Activated CD4-positive, alpha-beta T cell treated with anti-CD3 and anti-CD28 coated beads, Interleukin-2, amount 10 ng/mL, durations not matched to agents 7 days and 5 days (primary cell): ENCODE measurements around the gene NKAP. TPM values are rescaled to one million over a fixed set of nuclear protein-coding genes. Genes with fewer than 3 reads are reported as not detected.

ENCODE experiments used
- CTCF ChIA-PET: fragments of 350-600 bp; sonication (Branson Sonifier 250); formaldehyde crosslinking; loops from one replicate; lab custom pipeline; 2021; ENCODE audit warnings: antibody characterized with exemption; lab: Charles Lee
- POLR2A ChIA-PET: fragments of 350-600 bp; sonication (Branson Sonifier 250); formaldehyde crosslinking; loops from one replicate; lab custom pipeline; 2021; ENCODE audit warnings: antibody characterized with exemption; lab: Charles Lee
- DNase-seq: peaks from one replicate; pipeline ENCODE4 v3.0.0-alpha.2; 2020
- H3K27ac Mint-ChIP-seq: one replicate; pipeline ENCODE4 v1.8.0; 2021; ENCODE audit warnings: mild to moderate bottlenecking, moderate library complexity, mixed read lengths
- H3K27me3 Mint-ChIP-seq: one replicate; pipeline ENCODE4 v1.8.0; 2021; ENCODE audit warnings: mixed read lengths
- H3K36me3 Mint-ChIP-seq: one replicate; pipeline ENCODE4 v1.8.0; 2021; ENCODE audit warnings: low read depth, mixed read lengths
- H3K4me1 Mint-ChIP-seq: one replicate; pipeline ENCODE4 v1.8.0; 2021; ENCODE audit warnings: mixed read lengths
- H3K4me3 Mint-ChIP-seq: one replicate; pipeline ENCODE4 v1.8.0; 2021; ENCODE audit warnings: mild to moderate bottlenecking, moderate library complexity, mixed read lengths
- H3K9me3 Mint-ChIP-seq: one replicate; pipeline ENCODE4 v1.8.0; 2021; ENCODE audit warnings: mixed read lengths
- total RNA-seq, 2 experiments: library from RNA; stranded (reverse); gene quantifications; one replicate each; pipeline ENCODE4 v1.2.3, GENCODE V29; 2021

The NKAP gene
- total RNA-seq, 2 experiments from 2014 or later: 7.3 to 8.4 TPM

DNA sequence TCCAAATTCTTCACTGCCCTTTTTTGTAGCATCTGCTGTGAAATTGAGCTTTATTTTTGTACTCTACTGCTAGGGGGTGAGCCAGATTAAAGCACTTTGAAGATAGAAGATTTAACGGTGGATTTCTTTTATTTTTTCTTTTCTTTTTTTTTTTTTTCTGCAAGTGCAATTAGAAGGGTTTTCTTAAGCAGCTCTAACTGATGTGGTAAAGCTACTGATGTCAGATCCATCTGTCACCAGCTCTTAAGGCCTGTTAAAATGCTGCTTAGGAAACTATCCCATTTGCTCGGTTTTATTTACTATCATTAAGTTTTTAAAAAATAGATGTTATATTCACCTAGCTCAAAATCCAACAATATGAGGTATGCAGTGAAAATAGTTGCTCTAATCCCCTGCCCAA lies 64.8 kb downstream of the NKAP start:
- POLR2A ChIA-PET: no interaction called here
- no peaks in the 10 kb centered on the region for H3K9me3 Mint-ChIP-seq
- peak overlapping the region; percentile 54 for H3K27ac Mint-ChIP-seq
- CTCF ChIA-PET: interaction anchor here (1.0 kb wide), 1 partner anchor 9 kb away, joined by 3 read pairs; no protein-coding TSS in a partner anchor
- peaks cover 9% of the 10 kb centered on the region for H3K36me3 Mint-ChIP-seq
- no peaks in the 10 kb centered on the region for H3K27me3 Mint-ChIP-seq
- DNase-seq: no peak
- H3K4me1 Mint-ChIP-seq: peaks cover 20% of the 10 kb centered on the region
- no peak overlapping the region for H3K4me3 Mint-ChIP-seq

DNA sequence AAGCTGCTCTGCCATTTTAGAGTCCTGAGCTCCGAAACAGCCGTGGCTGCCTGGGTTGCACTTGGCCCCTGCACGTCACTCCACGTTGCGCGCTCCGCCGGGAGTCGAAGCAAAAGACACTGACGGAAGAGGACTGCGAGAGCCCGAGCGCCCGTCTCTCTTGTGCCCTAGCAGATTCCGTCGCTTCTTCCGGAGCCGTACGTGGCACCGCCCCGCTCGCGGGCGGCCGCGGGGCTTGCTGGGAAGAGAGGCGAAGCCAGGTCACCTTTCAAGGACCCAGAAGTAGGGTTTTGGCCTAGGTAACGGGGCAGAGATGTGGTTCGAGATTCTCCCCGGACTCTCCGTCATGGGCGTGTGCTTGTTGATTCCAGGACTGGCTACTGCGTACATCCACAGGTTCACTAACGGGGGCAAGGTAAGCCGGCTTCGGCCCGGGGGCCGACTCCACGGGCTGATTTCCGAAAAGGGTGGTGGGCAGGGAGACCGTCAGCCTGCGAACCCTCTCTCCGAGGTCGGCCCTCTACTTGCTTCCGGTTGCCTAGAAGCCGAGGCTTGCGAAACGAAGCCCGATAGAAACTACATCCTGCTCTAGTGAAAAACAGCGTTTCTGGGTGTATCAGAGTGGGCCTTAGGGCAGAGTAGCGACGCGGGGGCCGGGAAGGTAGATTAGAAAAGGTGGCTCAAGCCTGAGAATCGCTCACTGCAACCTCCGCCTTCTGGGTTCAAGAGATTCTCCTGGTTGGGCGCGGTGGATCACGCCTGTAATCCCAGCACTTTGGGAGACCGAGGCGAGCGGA lies 71.8 kb downstream of the NKAP start, which contains the start of the genes NDUFA1 and RNF113A:
Gene NDUFA1, plus strand, starts transcription at position 234 of the 797 bp plus-strand sequence. Its CDS starts 80 bp downstream, at position 314.
Gene RNF113A, minus strand, starts transcription at position 135 of the 797 bp plus-strand sequence. Its CDS starts 120 bp downstream, at position 15.
- peaks cover 21% of the 10 kb centered on the region for H3K36me3 Mint-ChIP-seq
- peak within 1 kb of the TSS; percentile 100 for H3K4me3 Mint-ChIP-seq
- peaks cover 16% of the 10 kb centered on the region for H3K4me1 Mint-ChIP-seq
- CTCF ChIA-PET: interaction anchor here (1.2 to 1.5 kb wide), 2 partner anchors 10 to 19 kb away, joined by 3 to 5 read pairs; partner anchors contain the start of gene UPF3B
- DNase-seq: peak; percentile 87
- H3K27ac Mint-ChIP-seq: peak within 1 kb of the TSS; percentile 100
- POLR2A ChIA-PET: no interaction called here
- H3K9me3 Mint-ChIP-seq: no peaks in the 10 kb centered on the region
- no peaks in the 10 kb centered on the region for H3K27me3 Mint-ChIP-seq

DNA sequence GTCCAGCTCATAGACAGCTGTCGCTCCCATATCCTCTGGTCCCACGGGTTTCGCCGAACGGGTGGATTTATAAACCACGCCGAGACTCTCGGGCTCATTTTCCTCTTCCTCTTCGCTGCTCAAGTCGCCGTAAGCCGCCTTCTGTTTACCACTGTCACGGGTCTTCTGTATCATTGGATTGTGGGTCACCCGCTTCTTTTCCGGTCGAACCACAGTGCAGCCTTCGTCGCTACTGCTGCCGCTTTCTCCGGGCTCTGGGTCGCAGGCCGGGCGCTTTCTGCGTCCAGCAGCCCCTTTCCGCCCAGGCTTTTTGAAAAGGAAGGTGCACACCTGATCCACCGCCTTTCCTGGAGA lies 72.3 kb downstream of the NKAP start:
- ChIA-PET CTCF (interaction anchor here (0.6 to 1.8 kb wide), 5 partner anchors 9 to 272 kb away, joined by 3 to 5 read pairs (median 3); partner anchors contain the start of gene UPF3B), POLR2A (no interaction called here)
- peak overlapping the region; percentile 100 for H3K27ac Mint-ChIP-seq
- H3K27me3 Mint-ChIP-seq: no peaks in the 10 kb centered on the region
- DNase-seq: no peak
- peak overlapping the region; percentile 100 for H3K4me3 Mint-ChIP-seq
- no peaks in the 10 kb centered on the region for H3K9me3 Mint-ChIP-seq
- peaks cover 16% of the 10 kb centered on the region for H3K4me1 Mint-ChIP-seq
- H3K36me3 Mint-ChIP-seq: peaks cover 21% of the 10 kb centered on the region

Other genes with a start within 250 kb of the NKAP start
- gene SOWAHD, start 185.2 kb downstream of the NKAP start, total RNA-seq: 1 to 10 TPM; 3.1 to 3.3 TPM
- gene RPL39, start 152.1 kb downstream of the NKAP start, total RNA-seq: 1,000 to 10,000 TPM; 1,629 to 1,903 TPM
- gene UPF3B, start 90.8 kb downstream of the NKAP start, total RNA-seq: 10 to 100 TPM; 11.8 to 12.3 TPM
- 10 to 100 TPM; 28.8 to 30.4 TPM for gene RNF113A, start 72.0 kb downstream of the NKAP start, total RNA-seq
- 100 to 1,000 TPM in 1 of 2 experiments, 10 to 100 TPM in 1; 64.9 to 104 TPM for gene NDUFA1, start 71.9 kb downstream of the NKAP start, total RNA-seq
- gene AKAP14, start 47.9 kb downstream of the NKAP start, total RNA-seq: not detected
- not detected for gene RHOXF2B, start 133.9 kb upstream of the NKAP start, total RNA-seq
- gene RHOXF1, start 172.2 kb upstream of the NKAP start, total RNA-seq: not detected
- not detected for gene RHOXF2, start 214.9 kb upstream of the NKAP start, total RNA-seq